ENCODE measurements around the gene SLC4A11. TPM values are rescaled to one million over a fixed set of nuclear protein-coding genes. Genes with fewer than 3 reads are reported as not detected.
A peak's percentile ranks its signal among the peaks of the same experiment; 100 is the strongest.

SLC4A11 gene
- total RNA-seq, 2 donors from 2014 or later, result 0.53 to 1.9 TPM

- ATAC-seq (replicated peaks in 1 of 2) (no peak), DNase-seq (no peak)
- Mint-ChIP-seq H3K4me3 (no peak overlapping the region), H3K4me1 (ENCODE audit: low read depth) (peaks cover 2% of the 10 kb centered on the region), H3K9me3 (no peaks in the 10 kb centered on the region), H3K27me3 (ENCODE audit: low read depth) (peaks cover 10% of the 10 kb centered on the region), H3K27ac (no peak overlapping the region), H3K36me3 (ENCODE audit: insufficient read depth in 2 of 2) (no peaks in the 10 kb centered on the region)
Observed at GRCh38 chr20:3231116-3231515, 7.9 kb downstream of the SLC4A11 start.

DNA sequence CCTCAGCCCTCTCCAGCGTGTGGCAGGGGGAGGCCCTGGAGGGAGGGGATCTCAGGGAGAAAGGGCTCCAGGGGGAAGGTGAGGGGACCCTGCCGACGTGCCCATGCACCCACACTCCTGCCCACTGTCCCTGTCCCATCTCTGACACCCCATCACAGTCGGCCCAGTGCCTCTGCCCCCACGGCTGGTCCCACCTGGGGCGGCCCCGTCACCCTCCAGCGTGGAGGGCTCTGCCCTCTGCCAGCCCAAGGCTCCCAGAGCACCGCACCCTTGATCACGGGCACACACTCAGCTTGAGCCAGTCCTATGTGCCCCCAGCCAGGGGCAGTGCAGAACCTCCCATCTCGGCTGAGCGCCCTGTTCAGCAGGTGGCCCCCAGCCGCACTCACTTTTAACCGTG, 9.2 kb downstream of the SLC4A11 start:
- Mint-ChIP-seq H3K4me3 (no peak overlapping the region), H3K4me1 (ENCODE audit: low read depth) (no peaks in the 10 kb centered on the region), H3K27ac (no peak overlapping the region), H3K36me3 (ENCODE audit: insufficient read depth in 2 of 2) (no peaks in the 10 kb centered on the region), H3K9me3 (no peaks in the 10 kb centered on the region), H3K27me3 (ENCODE audit: low read depth) (no peaks in the 10 kb centered on the region)
- ATAC-seq (replicated peaks in 1 of 2), result peak in 1 of 2 donors; percentile 10
- DNase-seq, result no peak

DNA sequence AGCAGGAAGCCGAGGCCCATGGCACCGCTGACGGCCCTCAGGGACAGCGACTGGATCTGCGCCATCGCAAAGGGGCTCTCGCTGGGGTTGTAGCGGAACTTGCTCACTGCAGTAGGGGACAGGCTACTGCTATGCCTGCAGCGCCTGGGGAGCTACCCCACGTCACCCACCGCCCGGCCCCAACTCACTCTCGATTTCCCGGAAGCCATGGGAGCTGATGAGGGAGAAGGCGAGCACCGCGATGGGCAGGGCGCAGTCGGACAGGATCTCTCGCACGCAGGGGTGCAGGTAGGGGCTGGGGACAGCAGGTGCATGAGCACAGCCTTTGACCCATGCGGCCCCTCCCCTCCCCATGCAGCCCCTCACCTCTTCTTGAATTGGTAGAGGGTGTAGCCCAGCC, 9.8 kb downstream of the SLC4A11 start:
- DNase-seq (no peak), ATAC-seq (replicated peaks in 1 of 2) (no peak)
- H3K9me3 Mint-ChIP-seq, result no peaks in the 10 kb centered on the region
- H3K4me1 Mint-ChIP-seq (ENCODE audit: low read depth), result no peaks in the 10 kb centered on the region
- H3K4me3 Mint-ChIP-seq, result no peak overlapping the region
- no peaks in the 10 kb centered on the region for H3K27me3 Mint-ChIP-seq (ENCODE audit: low read depth)
- no peaks in the 10 kb centered on the region for H3K36me3 Mint-ChIP-seq (ENCODE audit: insufficient read depth in 2 of 2)
- H3K27ac Mint-ChIP-seq, result no peak overlapping the region

DNA sequence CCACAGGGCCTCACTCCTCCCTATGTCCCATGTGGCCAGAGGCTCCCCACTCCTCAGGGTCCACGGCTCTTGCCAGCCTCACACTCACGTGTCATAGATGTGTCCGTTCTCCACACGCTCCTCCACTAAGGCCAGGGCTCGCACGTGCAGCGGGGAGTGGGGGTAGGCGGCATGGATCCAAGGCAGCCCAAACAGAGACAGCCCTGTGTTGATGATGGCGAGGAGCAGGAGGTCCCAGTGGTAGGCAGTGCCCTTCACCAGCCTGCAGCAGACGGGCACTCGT, 10.3 kb downstream of the SLC4A11 start:
- peaks cover under 1% of the 10 kb centered on the region for H3K4me1 Mint-ChIP-seq (ENCODE audit: low read depth)
- H3K27ac Mint-ChIP-seq, result no peak overlapping the region
- no peaks in the 10 kb centered on the region for H3K27me3 Mint-ChIP-seq (ENCODE audit: low read depth)
- ATAC-seq (replicated peaks in 1 of 2) (peak; percentile 6 to 20), DNase-seq (no peak)
- H3K36me3 Mint-ChIP-seq (ENCODE audit: insufficient read depth in 2 of 2), result no peaks in the 10 kb centered on the region
- no peaks in the 10 kb centered on the region for H3K9me3 Mint-ChIP-seq
- no peak overlapping the region for H3K4me3 Mint-ChIP-seq

DNA sequence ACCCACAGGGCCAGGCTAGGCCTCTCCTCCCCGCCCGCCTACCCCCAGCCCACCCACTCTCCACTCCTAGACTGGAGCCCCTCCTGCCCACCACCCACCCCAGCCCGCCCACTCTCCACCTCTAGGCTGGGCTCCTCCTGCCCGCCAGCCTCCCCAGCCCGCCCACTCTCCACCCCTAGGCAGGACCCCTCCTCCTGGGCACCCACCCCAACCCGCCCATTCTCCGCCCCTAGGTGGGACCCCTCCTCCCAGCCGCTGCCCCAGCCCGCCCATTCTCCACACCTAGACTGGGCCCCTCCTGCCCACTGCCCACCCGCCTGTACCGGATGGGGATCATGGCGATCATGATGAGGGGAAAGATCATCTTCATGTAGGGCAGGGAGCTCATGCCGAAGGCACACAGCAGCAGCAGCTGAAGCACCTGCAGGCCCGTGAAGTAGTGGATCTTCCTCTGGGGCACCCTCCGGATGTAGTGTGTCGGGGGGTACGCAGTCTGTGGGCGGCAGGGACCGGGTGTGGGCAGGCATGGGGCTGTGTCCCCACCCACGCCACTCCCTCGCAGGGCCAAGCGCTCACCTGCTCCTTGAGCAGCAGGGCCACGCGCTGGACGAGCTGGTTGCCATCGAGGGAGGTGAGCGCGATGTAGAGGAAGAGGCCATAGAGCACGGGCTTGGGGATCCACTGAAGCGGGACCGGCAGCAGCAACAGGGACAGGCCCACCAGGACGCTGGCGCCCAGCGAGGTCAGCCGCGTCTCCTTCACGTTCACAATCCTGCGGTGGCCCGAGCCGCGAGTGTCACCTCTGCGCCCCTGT, 10.8 kb downstream of the SLC4A11 start:
- H3K9me3 Mint-ChIP-seq, result no peaks in the 10 kb centered on the region
- H3K4me1 Mint-ChIP-seq (ENCODE audit: low read depth), result peaks cover 6% of the 10 kb centered on the region
- no peaks in the 10 kb centered on the region for H3K27me3 Mint-ChIP-seq (ENCODE audit: low read depth)
- H3K36me3 Mint-ChIP-seq (ENCODE audit: insufficient read depth in 2 of 2), result no peaks in the 10 kb centered on the region
- DNase-seq (no peak), ATAC-seq (replicated peaks in 1 of 2) (no peak)
- no peak overlapping the region for H3K4me3 Mint-ChIP-seq
- no peak overlapping the region for H3K27ac Mint-ChIP-seq

DNA sequence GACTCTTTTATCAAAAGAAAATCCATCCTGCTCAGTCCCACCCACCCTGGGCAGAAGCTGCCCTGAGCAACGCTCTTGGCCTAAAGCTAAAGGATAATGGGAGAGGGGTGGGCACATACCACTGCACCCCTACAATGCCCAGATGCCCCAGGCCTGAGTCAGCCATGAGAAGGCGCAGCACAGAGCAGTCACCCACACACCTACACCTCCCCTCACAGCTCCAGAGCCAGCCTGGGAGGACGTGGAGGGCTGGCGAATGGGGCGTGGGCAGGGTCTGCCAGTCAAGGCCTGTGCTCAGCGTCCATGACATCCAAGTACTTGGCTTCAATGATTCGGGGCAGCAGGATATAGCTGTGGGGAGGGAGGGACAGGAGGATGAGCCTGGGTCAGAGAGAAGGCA, 11.5 kb downstream of the SLC4A11 start:
- Mint-ChIP-seq H3K9me3 (no peaks in the 10 kb centered on the region), H3K4me1 (ENCODE audit: low read depth) (peaks cover 12% of the 10 kb centered on the region), H3K27ac (no peak overlapping the region), H3K36me3 (ENCODE audit: insufficient read depth in 2 of 2) (no peaks in the 10 kb centered on the region), H3K4me3 (no peak overlapping the region), H3K27me3 (ENCODE audit: low read depth) (no peaks in the 10 kb centered on the region)
- ATAC-seq (replicated peaks in 1 of 2) (no peak), DNase-seq (no peak)

- ATAC-seq (replicated peaks in 1 of 2) (no peak), DNase-seq (no peak)
- Mint-ChIP-seq H3K4me1 (ENCODE audit: low read depth) (peaks cover 13% of the 10 kb centered on the region), H3K27me3 (ENCODE audit: low read depth) (no peaks in the 10 kb centered on the region), H3K27ac (no peak overlapping the region), H3K9me3 (no peaks in the 10 kb centered on the region), H3K4me3 (no peak overlapping the region), H3K36me3 (ENCODE audit: insufficient read depth in 2 of 2) (peaks cover 0 to under 1% of the 10 kb centered on the region in 2 donors)
Observed at GRCh38 chr20:3226864-3227263, 12.1 kb downstream of the SLC4A11 start.

- Mint-ChIP-seq H3K4me3 (no peak overlapping the region), H3K27me3 (ENCODE audit: low read depth) (no peaks in the 10 kb centered on the region), H3K4me1 (ENCODE audit: low read depth) (peaks cover 20% of the 10 kb centered on the region), H3K27ac (no peak overlapping the region), H3K9me3 (no peaks in the 10 kb centered on the region), H3K36me3 (ENCODE audit: insufficient read depth in 2 of 2) (peaks cover 0 to 8% of the 10 kb centered on the region in 2 donors)
- ATAC-seq (replicated peaks in 1 of 2) (no peak), DNase-seq (no peak)
Observed at GRCh38 chr20:3226093-3226492, 12.9 kb downstream of the SLC4A11 start.

DNA sequence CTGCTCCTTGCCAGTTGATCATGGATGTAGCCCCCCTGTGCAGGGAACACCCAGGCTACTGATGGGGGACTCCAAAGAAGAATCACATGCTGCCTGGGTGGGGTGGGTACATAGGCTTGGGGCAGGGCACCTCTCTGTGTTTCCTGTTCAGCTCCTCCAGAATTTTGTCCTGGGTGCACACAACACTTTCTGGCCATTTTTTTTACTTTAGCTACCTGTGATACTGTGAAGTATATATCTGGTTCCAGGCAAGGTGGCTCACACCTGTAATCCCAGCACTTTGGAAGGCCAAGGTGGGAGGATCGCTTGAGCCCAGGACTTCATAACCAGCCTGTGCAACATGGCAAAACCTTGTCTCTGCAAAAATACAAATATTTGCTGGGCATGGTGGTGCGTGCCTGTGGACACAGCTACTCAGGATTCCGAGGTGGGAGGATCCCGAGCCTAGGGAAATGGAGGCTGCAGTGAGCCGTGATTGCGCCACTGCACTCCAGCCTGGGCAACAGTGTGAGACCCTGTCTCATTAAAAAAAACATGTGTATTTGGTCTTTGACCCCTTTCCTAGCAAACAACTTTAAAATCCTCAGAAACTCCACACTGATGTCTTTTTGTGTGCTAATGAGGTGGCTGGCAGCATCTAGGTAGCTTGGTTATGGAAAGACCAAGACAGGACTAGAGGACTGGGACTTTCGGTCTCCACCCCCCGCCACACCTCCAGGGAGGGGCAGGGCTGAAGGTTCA, 14.1 kb downstream of the SLC4A11 start:
- Mint-ChIP-seq H3K27ac (no peak overlapping the region), H3K4me3 (no peak overlapping the region), H3K36me3 (ENCODE audit: insufficient read depth in 2 of 2) (peaks cover 0 to 15% of the 10 kb centered on the region in 2 donors), H3K9me3 (no peaks in the 10 kb centered on the region), H3K4me1 (ENCODE audit: low read depth) (peaks cover 20% of the 10 kb centered on the region), H3K27me3 (ENCODE audit: low read depth) (no peaks in the 10 kb centered on the region)
- DNase-seq, result no peak
- no peak for ATAC-seq (replicated peaks in 1 of 2)

DNA sequence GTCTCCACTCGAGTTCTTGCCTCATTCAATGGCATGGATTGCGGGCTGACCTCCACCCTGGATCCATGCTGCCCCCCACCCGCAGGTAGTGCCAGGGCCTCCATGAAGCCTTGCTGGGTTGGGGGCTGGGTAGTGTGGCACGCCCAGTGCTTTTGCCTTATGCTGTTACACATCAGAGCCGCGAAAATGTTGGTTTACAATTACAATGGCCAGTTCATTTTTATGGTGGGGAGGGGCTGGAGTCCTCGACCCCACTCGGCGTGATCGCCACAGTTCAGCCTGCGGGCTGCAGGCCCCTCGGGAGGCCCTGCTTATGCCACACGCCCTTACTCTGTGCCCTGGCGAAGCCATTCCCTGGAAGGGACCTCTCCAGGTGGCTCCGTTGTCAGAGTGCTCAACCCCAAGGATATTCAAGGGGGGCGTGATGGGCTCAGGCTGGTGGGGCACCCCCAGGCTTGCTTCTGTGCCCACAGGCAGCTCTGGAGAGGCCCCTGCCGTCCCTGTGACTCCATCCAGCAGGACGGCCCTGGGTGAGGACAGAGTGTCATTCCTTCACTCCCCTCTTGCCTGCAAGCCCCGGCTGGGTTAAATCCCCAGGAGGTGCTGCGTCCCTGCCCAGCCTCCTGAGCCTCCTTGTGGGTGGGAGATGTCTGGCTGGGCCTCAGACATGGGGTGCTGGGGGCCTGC, 14.9 kb downstream of the SLC4A11 start:
- Mint-ChIP-seq H3K36me3 (ENCODE audit: insufficient read depth in 2 of 2) (peaks cover 0 to 15% of the 10 kb centered on the region in 2 donors), H3K27me3 (ENCODE audit: low read depth) (no peaks in the 10 kb centered on the region), H3K27ac (no peak overlapping the region), H3K4me3 (no peak overlapping the region), H3K9me3 (no peaks in the 10 kb centered on the region), H3K4me1 (ENCODE audit: low read depth) (peaks cover 20% of the 10 kb centered on the region)
- no peak for ATAC-seq (replicated peaks in 1 of 2)
- DNase-seq, result no peak

GRCh38 chr20:3223651-3223993, 15.4 kb downstream of the SLC4A11 start:
- peak overlapping the region in 1 of 2 donors; percentile 20 for H3K4me3 Mint-ChIP-seq
- H3K36me3 Mint-ChIP-seq (ENCODE audit: insufficient read depth in 2 of 2), result peaks cover 0 to 15% of the 10 kb centered on the region in 2 donors
- H3K4me1 Mint-ChIP-seq (ENCODE audit: low read depth), result peaks cover 20% of the 10 kb centered on the region
- H3K27ac Mint-ChIP-seq, result no peak overlapping the region
- DNase-seq (no peak), ATAC-seq (replicated peaks in 1 of 2) (no peak)
- no peaks in the 10 kb centered on the region for H3K27me3 Mint-ChIP-seq (ENCODE audit: low read depth)
- no peaks in the 10 kb centered on the region for H3K9me3 Mint-ChIP-seq

DNA sequence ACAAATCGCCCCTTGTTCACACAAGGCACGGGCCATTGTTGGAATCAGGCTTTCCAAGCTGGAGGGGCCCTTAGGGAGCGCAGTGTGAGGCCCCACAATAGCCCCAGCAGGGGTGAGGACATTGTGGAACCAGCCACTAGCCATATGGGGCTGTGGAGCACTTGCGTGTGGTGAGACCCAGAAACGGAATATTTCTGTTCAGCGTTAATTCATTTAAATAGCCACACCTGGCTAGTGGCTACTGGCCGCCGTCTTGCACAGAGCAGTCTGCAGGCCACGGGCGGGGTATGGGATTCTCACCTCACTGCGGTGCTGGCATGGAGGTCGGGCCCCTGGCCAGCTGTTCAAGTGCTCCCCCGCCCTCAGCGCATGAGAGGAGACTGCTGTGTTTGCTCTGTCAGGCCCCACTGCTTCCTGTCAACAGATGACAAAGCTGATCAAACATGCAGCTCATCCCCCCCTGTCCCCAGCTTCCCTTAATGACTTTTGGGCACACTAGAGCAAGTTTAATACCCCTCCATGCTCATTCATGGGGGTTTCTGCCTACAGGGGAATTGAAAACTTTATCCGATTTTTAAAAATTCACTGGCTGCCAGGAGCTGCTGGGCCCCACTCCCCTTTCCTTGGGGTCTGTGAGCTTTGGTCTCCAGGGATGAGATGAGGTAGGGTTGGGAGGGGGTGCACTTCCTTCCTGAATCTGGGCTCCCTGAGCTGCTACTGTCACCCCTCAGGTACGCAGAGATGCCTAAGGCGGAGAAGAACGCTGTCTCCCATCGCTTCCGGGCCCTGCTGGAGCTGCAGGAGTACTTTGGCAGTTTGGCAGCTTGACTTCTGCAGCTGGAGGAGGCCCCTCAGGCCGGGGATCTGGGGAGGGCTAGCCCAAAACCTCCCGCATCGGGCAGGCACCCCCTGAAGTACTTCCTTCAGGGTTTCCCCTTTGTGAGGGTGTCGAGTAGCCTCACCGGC, 16.1 kb downstream of the SLC4A11 start:
- Mint-ChIP-seq H3K27me3 (ENCODE audit: low read depth) (no peaks in the 10 kb centered on the region), H3K4me3 (peak overlapping the region in 1 of 2 donors; percentile 20), H3K27ac (no peak overlapping the region), H3K36me3 (ENCODE audit: insufficient read depth in 2 of 2) (peaks cover 0 to 15% of the 10 kb centered on the region in 2 donors), H3K4me1 (ENCODE audit: low read depth) (peaks cover 20% of the 10 kb centered on the region), H3K9me3 (no peaks in the 10 kb centered on the region)
- peak; percentile 32 to 34 for DNase-seq
- ATAC-seq (replicated peaks in 1 of 2), result peak; percentile 57 to 68
